H1 (cell line): Measurements from ENCODE around the gene ZFP91.

Source experiments
- CTCF ChIP-seq, 3 experiments: IDR thresholded peaks; 1 replicate in 2 of 3; 2 replicates in 1 of 3; pipeline versions ENCODE4 v1.5.1 to v1.6.1; 2011; ENCODE audit warnings: low read length in 3 of 3, mild to moderate bottlenecking in 3 of 3, inconsistent platforms in 2 of 3, low read depth in 1 of 3, moderate library complexity in 1 of 3; ENCODE audit not compliant: insufficient read depth in 1 of 3; ENCODE audit errors: control extremely low read depth in 1 of 3
- EP300 ChIP-seq, 2 experiments: IDR thresholded peaks; 1 replicate in 1 of 2; 2 replicates in 1 of 2; pipeline ENCODE4 v1.6.1; 2011 to 2012; ENCODE audit warnings: low read depth in 2 of 2, low read length in 2 of 2, mild to moderate bottlenecking in 2 of 2, borderline replicate concordance in 1 of 2, inconsistent platforms in 1 of 2, moderate library complexity in 1 of 2
- MAX ChIP-seq: IDR thresholded peaks from 2 replicates; pipeline ENCODE4 v1.6.1; 2012; ENCODE audit warnings: inconsistent platforms
- POLR2AphosphoS5 ChIP-seq: IDR thresholded peaks from 2 replicates; pipeline ENCODE4 v1.6.1; 2011; ENCODE audit warnings: low read depth, low read length
- USF2 ChIP-seq: IDR thresholded peaks from 2 replicates; pipeline ENCODE4 v1.6.1; 2011; ENCODE audit warnings: low read length, improper control_type of control experiment
- ZNF274 ChIP-seq: IDR thresholded peaks from 2 replicates; pipeline ENCODE4 v1.7.0; 2012; ENCODE audit warnings: low read length, borderline replicate concordance; ENCODE audit errors: extremely low read depth

- TF ChIP-seq POLR2AphosphoS5 (no peak), CTCF (IDR thresholded peaks at IDR 0.05; ENCODE audit: control extremely low read depth in 1 of 3, insufficient read depth in 1 of 3, low read depth in 1 of 3, low read length in 3 of 3) (no peak), MAX (no peak), ZNF274 (no peak), EP300 (IDR thresholded peaks at IDR 0.05; ENCODE audit: borderline replicate concordance in 1 of 2, low read depth in 2 of 2, low read length in 2 of 2) (no peak), USF2 (no peak)
Observed at GRCh38 chr11:58592760-58593472, 14.1 kb downstream of the ZFP91 start.
